Activated CD8-positive, alpha-beta memory T cell treated with anti-CD3 and anti-CD28 coated beads, Interleukin-2, amount 50 U/mL, for 1 hour (primary cell): Measurements from ENCODE around the gene OR4F3.
"Not testable (repeated sequence)": the region's sequence is repeated elsewhere in the genome, so short reads cannot be mapped to it uniquely, and the experiment has no call there.

Experiments
- DNase-seq: peaks from one replicate; pipeline ENCODE4 v3.0.0-alpha.2; 2020; ENCODE audit errors: extremely low read depth

OR4F3 gene

GRCh38 chr5:181366968-181367367 lies at the start of gene OR4F3:
Gene OR4F3 (plus strand): TSS chr5:181367268.
- not testable (repeated sequence) for DNase-seq
